MCF 10A (cell line): Measurements from ENCODE around the gene ANXA3. TPM values are rescaled to one million over a fixed set of nuclear protein-coding genes. Genes with fewer than 3 reads are reported as not detected.

Experiments
- BruUV-seq: library from RNA; stranded (reverse); fragments of 400-500 nt; replicated peaks from 2 replicates; lab custom pipeline; 2021; lab: Mats Ljungman, UMichigan
- CTCF ChIA-PET: fragments of 300-600 bp; sonication (Branson Sonifier 250); formaldehyde crosslinking; extraction: SDS; loops from one replicate; lab custom pipeline; 2021; ENCODE audit warnings: antibody characterized with exemption, inconsistent platforms; lab: Yijun Ruan, JAX
- POLR2A ChIA-PET: fragments of 300-600, 350-650 bp; sonication (Branson Sonifier 250); formaldehyde crosslinking; extraction: SDS; loops from one replicate; lab custom pipeline; 2020; ENCODE audit warnings: antibody characterized with exemption, inconsistent platforms; lab: Yijun Ruan, JAX
- DNase-seq: peaks from one replicate; pipeline ENCODE4 v3.0.0-alpha.2; 2018; ENCODE audit not compliant: unreplicated experiment
- H3K27ac Mint-ChIP-seq: one replicate; pipeline ENCODE4 v1.8.0; 2022; ENCODE audit warnings: mild to moderate bottlenecking, low read depth, mixed read lengths; ENCODE audit not compliant: unreplicated experiment
- H3K27me3 Mint-ChIP-seq: one replicate; pipeline ENCODE4 v1.8.0; 2022; ENCODE audit warnings: mixed read lengths; ENCODE audit not compliant: insufficient read depth, unreplicated experiment
- H3K36me3 Mint-ChIP-seq: one replicate; pipeline ENCODE4 v1.8.0; 2022; ENCODE audit warnings: mild to moderate bottlenecking, moderate library complexity, mixed read lengths; ENCODE audit not compliant: insufficient read depth, unreplicated experiment
- H3K4me1 Mint-ChIP-seq: one replicate; pipeline ENCODE4 v1.8.0; 2022; ENCODE audit warnings: mixed read lengths; ENCODE audit not compliant: insufficient read depth, unreplicated experiment
- H3K4me3 Mint-ChIP-seq: one replicate; pipeline ENCODE4 v1.8.0; 2022; ENCODE audit warnings: mild to moderate bottlenecking, moderate library complexity, mixed read lengths; ENCODE audit not compliant: unreplicated experiment
- H3K9me3 Mint-ChIP-seq: one replicate; pipeline ENCODE4 v1.8.0; 2022; ENCODE audit warnings: mixed read lengths; ENCODE audit not compliant: unreplicated experiment
- intact Hi-C: fragments of 100-400 bp; cut with micrococcal nuclease; formaldehyde crosslinking; loops from 2 replicates; pipeline ENCODE4 v1.14.1; 2022
- total RNA-seq: library from RNA; stranded (reverse); gene quantifications from 2 replicates; pipeline ENCODE4 v1.2.3, GENCODE V29; 2022
- TF ChIP-seq, protein P1 (sequence below): fragments of 200-600 bp; IDR thresholded peaks from one replicate; pipeline ENCODE4 v1.8.0; 2022; ENCODE audit warnings: antibody characterized with exemption, mild to moderate bottlenecking; ENCODE audit not compliant: unreplicated experiment

ANXA3 gene
- total RNA-seq, 1 experiment from 2014 or later, result 260 TPM

DNA sequence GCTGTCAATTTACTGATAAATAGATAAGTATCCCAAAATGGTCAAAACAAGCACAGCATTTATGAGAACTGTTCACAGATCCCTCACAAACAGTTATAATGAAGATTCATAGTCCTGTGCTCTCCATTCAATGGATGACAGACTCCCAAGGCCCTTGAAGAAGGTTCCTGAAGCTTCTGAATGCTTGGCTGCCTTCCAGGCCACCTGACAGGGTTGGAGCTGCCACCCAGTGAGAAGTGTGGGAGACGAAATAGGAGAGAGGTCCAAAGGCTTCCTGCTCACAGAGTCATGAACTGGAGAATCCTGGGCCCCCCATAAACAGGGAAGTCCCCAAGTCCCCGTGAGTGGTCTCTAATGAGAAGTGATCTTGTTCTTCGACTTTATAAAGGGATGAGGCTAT is 26.0 kb upstream of the ANXA3 start:
- Mint-ChIP-seq H3K4me3 (no peak overlapping the region), H3K36me3 (no peaks in the 10 kb centered on the region), H3K27me3 (no peaks in the 10 kb centered on the region), H3K4me1 (peaks cover 5% of the 10 kb centered on the region), H3K9me3 (no peaks in the 10 kb centered on the region), H3K27ac (no peak overlapping the region)
- TF ChIP-seq, protein P1, sequence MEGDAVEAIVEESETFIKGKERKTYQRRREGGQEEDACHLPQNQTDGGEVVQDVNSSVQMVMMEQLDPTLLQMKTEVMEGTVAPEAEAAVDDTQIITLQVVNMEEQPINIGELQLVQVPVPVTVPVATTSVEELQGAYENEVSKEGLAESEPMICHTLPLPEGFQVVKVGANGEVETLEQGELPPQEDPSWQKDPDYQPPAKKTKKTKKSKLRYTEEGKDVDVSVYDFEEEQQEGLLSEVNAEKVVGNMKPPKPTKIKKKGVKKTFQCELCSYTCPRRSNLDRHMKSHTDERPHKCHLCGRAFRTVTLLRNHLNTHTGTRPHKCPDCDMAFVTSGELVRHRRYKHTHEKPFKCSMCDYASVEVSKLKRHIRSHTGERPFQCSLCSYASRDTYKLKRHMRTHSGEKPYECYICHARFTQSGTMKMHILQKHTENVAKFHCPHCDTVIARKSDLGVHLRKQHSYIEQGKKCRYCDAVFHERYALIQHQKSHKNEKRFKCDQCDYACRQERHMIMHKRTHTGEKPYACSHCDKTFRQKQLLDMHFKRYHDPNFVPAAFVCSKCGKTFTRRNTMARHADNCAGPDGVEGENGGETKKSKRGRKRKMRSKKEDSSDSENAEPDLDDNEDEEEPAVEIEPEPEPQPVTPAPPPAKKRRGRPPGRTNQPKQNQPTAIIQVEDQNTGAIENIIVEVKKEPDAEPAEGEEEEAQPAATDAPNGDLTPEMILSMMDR, result no peak
- intact Hi-C loops, result no loop called here
- ChIA-PET CTCF (interaction anchor here (0.5 to 1.1 kb wide), 3 partner anchors 19 to 626 kb away, joined by 3 to 5 read pairs (median 3); no protein-coding TSS in a partner anchor), POLR2A (interaction anchor here (0.5 kb wide), 1 partner anchor 46 kb away, joined by 3 read pairs; no protein-coding TSS in a partner anchor)
- no TSS peak for BruUV-seq
- no peak for DNase-seq

DNA sequence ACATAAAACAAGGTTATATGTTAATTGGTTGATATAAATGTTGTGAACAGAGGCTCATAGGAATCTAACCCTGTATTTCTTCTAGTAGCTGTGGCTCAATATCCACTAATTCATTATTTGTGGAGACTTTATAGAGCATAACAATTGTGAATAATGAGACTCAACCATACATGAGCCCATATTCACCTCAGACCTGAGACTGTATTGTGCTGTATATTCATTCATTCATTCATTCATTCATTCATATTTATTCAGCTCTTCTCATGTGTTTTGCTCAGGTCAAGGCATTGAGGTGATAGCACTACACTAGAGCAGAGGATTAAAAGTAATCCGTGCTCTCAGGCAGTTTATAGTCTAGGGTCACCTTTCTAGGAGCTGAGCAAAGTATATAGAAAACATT is 24.5 kb upstream of the ANXA3 start:
- H3K27me3 Mint-ChIP-seq, result no peaks in the 10 kb centered on the region
- intact Hi-C loops, result no loop called here
- TF ChIP-seq, protein P1, result no peak
- no TSS peak for BruUV-seq
- H3K9me3 Mint-ChIP-seq, result no peaks in the 10 kb centered on the region
- DNase-seq, result no peak
- no peak overlapping the region for H3K27ac Mint-ChIP-seq
- CTCF ChIA-PET, result interaction anchor here (0.6 to 2.2 kb wide), 4 partner anchors 9 to 58 kb away, joined by 4 to 8 read pairs (median 6); no protein-coding TSS in a partner anchor
- H3K4me3 Mint-ChIP-seq, result no peak overlapping the region
- peaks cover 5% of the 10 kb centered on the region for H3K4me1 Mint-ChIP-seq
- no peaks in the 10 kb centered on the region for H3K36me3 Mint-ChIP-seq
- POLR2A ChIA-PET, result interaction anchor here (1.0 kb wide), 1 partner anchor 50 kb away, joined by 3 read pairs; no protein-coding TSS in a partner anchor

DNA sequence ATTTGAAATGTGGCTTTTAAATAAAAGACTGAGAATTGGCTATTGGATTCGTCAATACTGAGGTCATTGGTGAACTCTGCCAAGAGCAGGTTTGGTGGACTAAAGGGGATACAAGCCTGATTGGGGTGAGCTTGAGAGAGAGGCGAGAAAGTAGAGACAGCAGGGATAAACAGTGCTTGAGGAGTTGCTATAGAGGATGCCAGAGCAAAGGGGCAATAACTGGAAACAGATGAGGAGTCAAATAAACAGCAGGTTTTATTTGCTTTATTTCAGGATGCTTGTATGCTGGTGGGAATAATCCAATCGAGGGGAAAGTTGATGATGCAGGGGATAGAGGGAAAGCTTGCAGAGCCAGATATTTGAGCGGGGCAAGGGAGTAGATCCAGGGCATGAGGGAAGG is 24.0 kb upstream of the ANXA3 start:
- CTCF ChIA-PET, result interaction anchor here (0.6 to 2.2 kb wide), 5 partner anchors 9 to 65 kb away, joined by 3 to 8 read pairs (median 4); no protein-coding TSS in a partner anchor

DNA sequence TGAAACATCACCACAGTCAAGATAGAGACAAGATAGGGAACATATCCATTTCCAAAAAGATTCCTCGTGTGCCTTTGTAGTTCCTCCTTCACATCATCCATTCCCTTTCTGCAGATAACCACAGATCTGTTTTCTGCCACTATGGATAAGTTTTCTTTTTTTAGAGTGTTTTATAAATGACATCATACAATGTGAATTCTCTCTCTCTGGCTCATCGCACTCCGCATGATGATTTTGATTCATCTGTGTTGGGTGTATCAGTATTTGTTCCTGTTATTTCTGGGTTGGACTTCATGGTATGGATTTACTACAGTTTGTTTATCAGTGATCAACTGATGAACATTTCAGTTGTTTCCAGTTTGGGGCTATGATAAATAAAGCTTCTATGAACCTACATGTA is 23.2 kb upstream of the ANXA3 start:
- H3K36me3 Mint-ChIP-seq, result no peaks in the 10 kb centered on the region
- no TSS peak for BruUV-seq
- no peaks in the 10 kb centered on the region for H3K27me3 Mint-ChIP-seq
- intact Hi-C loops, result no loop called here
- H3K4me1 Mint-ChIP-seq, result peaks cover 6% of the 10 kb centered on the region
- H3K9me3 Mint-ChIP-seq, result no peaks in the 10 kb centered on the region
- POLR2A ChIA-PET, result interaction anchor here (0.9 to 2.2 kb wide), 3 partner anchors 12 to 352 kb away, joined by 3 to 7 read pairs (median 3); no protein-coding TSS in a partner anchor
- CTCF ChIA-PET, result interaction anchor here (0.6 to 2.2 kb wide), 4 partner anchors 10 to 64 kb away, joined by 3 to 8 read pairs (median 4); no protein-coding TSS in a partner anchor
- no peak overlapping the region for H3K27ac Mint-ChIP-seq
- TF ChIP-seq, protein P1, result no peak
- DNase-seq, result no peak
- H3K4me3 Mint-ChIP-seq, result no peak overlapping the region

More for the DNA sequence above, 24.0 kb upstream of the ANXA3 start:
- no peaks in the 10 kb centered on the region for H3K27me3 Mint-ChIP-seq
- POLR2A ChIA-PET, result interaction anchor here (0.7 to 1.0 kb wide), 3 partner anchors 13 to 193 kb away, joined by 3 read pairs; no protein-coding TSS in a partner anchor
- no peak overlapping the region for H3K27ac Mint-ChIP-seq
- DNase-seq, result no peak
- no peaks in the 10 kb centered on the region for H3K36me3 Mint-ChIP-seq
- H3K4me3 Mint-ChIP-seq, result no peak overlapping the region
- intact Hi-C loops, result no loop called here
- TF ChIP-seq, protein P1, result no peak
- no TSS peak for BruUV-seq
- no peaks in the 10 kb centered on the region for H3K9me3 Mint-ChIP-seq
- peaks cover 5% of the 10 kb centered on the region for H3K4me1 Mint-ChIP-seq
